GM11168 (cell line): ENCODE results near the gene SLC35A3.
"Not testable (repeated sequence)": the region's sequence is repeated elsewhere in the genome, so short reads cannot be mapped to it uniquely, and the experiment has no call there.

Experiments
- in situ Hi-C: fragments of 300-500 bp; cut with MboI; formaldehyde crosslinking; loops from one replicate; pipeline ENCODE4 v1.12.0; 2022; ENCODE audit warnings: low sequenced_read_pairs; ENCODE audit not compliant: unreplicated experiment

The SLC35A3 gene

GRCh38 chr1:100027212-100027611, 57.4 kb downstream of the SLC35A3 start:
- in situ Hi-C loops, result no loop called here

- in situ Hi-C loops, result no loop called here
Observed at GRCh38 chr1:100028765-100029164, 59.0 kb downstream of the SLC35A3 start.

GRCh38 chr1:100034470-100034869, 64.7 kb downstream of the SLC35A3 start:
- in situ Hi-C loops, result no loop called here

GRCh38 chr1:100035214-100035613, 65.4 kb downstream of the SLC35A3 start:
- in situ Hi-C loops, result no loop called here

- in situ Hi-C loops, result no loop called here
Observed at GRCh38 chr1:100036718-100037655, 67.2 kb downstream of the SLC35A3 start.

- in situ Hi-C loops, result no loop called here
Observed at GRCh38 chr1:100037656-100037926, 67.8 kb downstream of the SLC35A3 start.

GRCh38 chr1:100037927-100038659, 68.3 kb downstream of the SLC35A3 start:
- in situ Hi-C loops, result no loop called here

- in situ Hi-C loops, result no loop called here
Observed at GRCh38 chr1:100038660-100039287, 69.0 kb downstream of the SLC35A3 start.

GRCh38 chr1:100039591-100039990, 69.8 kb downstream of the SLC35A3 start:
- in situ Hi-C loops, result no loop called here

GRCh38 chr1:100045206-100045605, 75.4 kb downstream of the SLC35A3 start:
- in situ Hi-C loops, result no loop called here

GRCh38 chr1:100047235-100047708, 77.5 kb downstream of the SLC35A3 start:
- in situ Hi-C loops, result not testable (repeated sequence)

GRCh38 chr1:100050139-100050538, 80.3 kb downstream of the SLC35A3 start:
- in situ Hi-C loops, result no loop called here

GRCh38 chr1:100051401-100051800, 81.6 kb downstream of the SLC35A3 start:
- in situ Hi-C loops, result no loop called here

- in situ Hi-C loops, result no loop called here
Observed at GRCh38 chr1:100051893-100052292, 82.1 kb downstream of the SLC35A3 start.

- in situ Hi-C loops, result no loop called here
Observed at GRCh38 chr1:100053119-100053518, 83.3 kb downstream of the SLC35A3 start.

- in situ Hi-C loops, result no loop called here
Observed at GRCh38 chr1:100053727-100054126, 83.9 kb downstream of the SLC35A3 start.

- in situ Hi-C loops, result no loop called here
Observed at GRCh38 chr1:100061681-100062080, 91.9 kb downstream of the SLC35A3 start.

GRCh38 chr1:100065183-100065968, 95.6 kb downstream of the SLC35A3 start:
- in situ Hi-C loops, result no loop called here

GRCh38 chr1:100065969-100066227, 96.1 kb downstream of the SLC35A3 start:
- in situ Hi-C loops, result no loop called here

- in situ Hi-C loops, result no loop called here
Observed at GRCh38 chr1:100070201-100070939, 100.6 kb downstream of the SLC35A3 start.
